DND-41 (cell line): Measurements from ENCODE around the gene ARHGAP9.

Experiments used
- ATAC-seq: fragments of 200-7000 bp; cut with Tn5 transposase; 3 replicates; pipeline ENCODE4 v1.9.1; 2021; ENCODE audit warnings: low read depth; ENCODE audit not compliant: insufficient read depth
- DNase-seq: peaks from one replicate; pipeline ENCODE4 v3.0.0-alpha.2; 2020
- H2AFZ ChIP-seq: 2 replicates; pipeline ENCODE4 v1.6.0; 2012; ENCODE audit warnings: low read depth, low read length
- H3K27ac ChIP-seq: 2 replicates; pipeline ENCODE4 v1.5.1; 2012; ENCODE audit warnings: low read length, inconsistent platforms
- H3K27me3 ChIP-seq: fragments of 200-600 bp; sonication (generic); 2 replicates; pipeline ENCODE4 v1.6.0; 2012; ENCODE audit warnings: low read length, mild to moderate bottlenecking, inconsistent platforms; ENCODE audit not compliant: insufficient read depth, poor library complexity
- H3K36me3 ChIP-seq: 2 replicates; pipeline ENCODE4 v1.5.1; 2012; ENCODE audit warnings: low read length, inconsistent platforms; ENCODE audit not compliant: insufficient read depth
- H3K4me1 ChIP-seq: 2 replicates; pipeline ENCODE4 v1.5.1; 2012; ENCODE audit warnings: mild to moderate bottlenecking, low read length; ENCODE audit not compliant: insufficient read depth
- H3K4me2 ChIP-seq: 2 replicates; pipeline ENCODE4 v1.6.0; 2012; ENCODE audit warnings: mild to moderate bottlenecking, moderate library complexity, low read length, inconsistent platforms; ENCODE audit not compliant: insufficient read depth
- H3K4me3 ChIP-seq, 2 experiments: fragments of 200-600 bp in 1 of 2; shearing (Covaris generic) in 1 of 2; 2 replicates each; pipeline ENCODE4 v1.5.1; 2012 to 2016; ENCODE audit warnings: inconsistent platforms in 2 of 2, low read length in 2 of 2, mild to moderate bottlenecking in 2 of 2, low read depth in 1 of 2, moderate library complexity in 1 of 2
- H3K79me2 ChIP-seq: 2 replicates; pipeline ENCODE4 v1.6.0; 2012; ENCODE audit warnings: low read length, inconsistent platforms; ENCODE audit not compliant: insufficient read depth
- H3K9ac ChIP-seq: 2 replicates; pipeline ENCODE4 v1.6.0; 2012; ENCODE audit warnings: low read depth, mild to moderate bottlenecking, inconsistent platforms, low read length, moderate library complexity
- H3K9me3 ChIP-seq: 2 replicates; pipeline ENCODE4 v1.5.1; 2012; ENCODE audit warnings: low read length, moderate library complexity, mild to moderate bottlenecking, inconsistent platforms; ENCODE audit not compliant: insufficient read depth, severe bottlenecking
- H4K20me1 ChIP-seq: 2 replicates; pipeline ENCODE4 v1.6.0; 2012; ENCODE audit warnings: low read length; ENCODE audit not compliant: insufficient read depth
- EZH2 ChIP-seq: IDR thresholded peaks from 3 replicates; pipeline ENCODE4 v1.6.1; 2012; ENCODE audit warnings: borderline replicate concordance, low read depth, mild to moderate bottlenecking, moderate library complexity, low read length, inconsistent platforms; ENCODE audit not compliant: severe bottlenecking
- TF ChIP-seq, protein P1 (sequence below): IDR thresholded peaks from 2 replicates; pipeline ENCODE4 v1.5.1; 2012; ENCODE audit warnings: borderline replicate concordance, low read length, moderate library complexity, mild to moderate bottlenecking; ENCODE audit not compliant: poor library complexity, severe bottlenecking; ENCODE audit errors: extremely low read depth

ARHGAP9 gene

DNA sequence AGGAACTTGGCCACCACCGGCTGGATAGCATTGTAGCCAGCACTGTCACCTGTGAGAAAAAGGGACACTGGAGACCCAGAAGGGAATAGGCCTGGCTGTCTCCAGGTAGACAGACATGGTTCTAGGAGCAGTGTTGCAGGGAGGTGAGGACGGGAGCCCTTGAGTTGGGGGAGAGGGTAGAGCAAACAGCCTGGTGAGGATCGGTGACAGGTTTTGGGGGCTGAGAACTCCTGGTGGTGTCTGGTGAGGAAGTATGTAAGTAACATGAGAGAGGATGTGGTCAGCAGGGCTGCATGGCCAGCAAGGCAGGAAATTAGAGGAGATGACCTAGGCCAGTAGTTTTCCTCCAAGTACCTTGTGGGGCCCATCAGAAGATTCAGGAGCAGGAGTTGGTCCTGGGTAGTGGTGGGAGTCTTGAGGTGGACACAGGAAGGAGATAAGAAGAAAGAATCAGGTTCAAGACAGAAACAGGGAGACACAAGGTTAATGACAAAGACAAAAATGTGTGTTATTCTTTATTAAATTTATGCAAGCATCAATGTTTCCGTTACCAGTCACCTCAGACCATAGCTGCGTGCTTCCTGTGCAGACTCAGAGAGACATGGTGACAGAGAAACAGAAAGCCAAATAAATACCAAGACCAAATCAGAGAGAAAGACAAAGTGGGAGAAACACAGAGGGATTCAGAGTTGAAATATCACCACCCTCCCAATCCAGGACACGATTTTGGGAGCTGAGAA, at the start of gene ARHGAP9:
Gene ARHGAP9, minus strand, starts transcription at position 491 of the 740 bp plus-strand sequence. Its CDS starts 460 bp downstream, at position 31.
- no peak within 1 kb of the TSS for H3K4me3 ChIP-seq
- no peaks in the 10 kb centered on the region for H4K20me1 ChIP-seq
- no peaks in the 10 kb centered on the region for H3K27me3 ChIP-seq
- H2AFZ ChIP-seq, result no peak within 1 kb of the TSS
- ATAC-seq (no peak), DNase-seq (no peak)
- H3K36me3 ChIP-seq, result peaks cover 7% of the 10 kb centered on the region
- H3K79me2 ChIP-seq, result peaks cover 14% of the 10 kb centered on the region
- H3K27ac ChIP-seq, result peak within 1 kb of the TSS; percentile 91
- H3K4me1 ChIP-seq, result peaks cover 31% of the 10 kb centered on the region
- no peak within 1 kb of the TSS for H3K9ac ChIP-seq
- no peak within 1 kb of the TSS for H3K4me2 ChIP-seq
- no peaks in the 10 kb centered on the region for H3K9me3 ChIP-seq
- no peak for TF ChIP-seq EZH2
- TF ChIP-seq, protein P1, sequence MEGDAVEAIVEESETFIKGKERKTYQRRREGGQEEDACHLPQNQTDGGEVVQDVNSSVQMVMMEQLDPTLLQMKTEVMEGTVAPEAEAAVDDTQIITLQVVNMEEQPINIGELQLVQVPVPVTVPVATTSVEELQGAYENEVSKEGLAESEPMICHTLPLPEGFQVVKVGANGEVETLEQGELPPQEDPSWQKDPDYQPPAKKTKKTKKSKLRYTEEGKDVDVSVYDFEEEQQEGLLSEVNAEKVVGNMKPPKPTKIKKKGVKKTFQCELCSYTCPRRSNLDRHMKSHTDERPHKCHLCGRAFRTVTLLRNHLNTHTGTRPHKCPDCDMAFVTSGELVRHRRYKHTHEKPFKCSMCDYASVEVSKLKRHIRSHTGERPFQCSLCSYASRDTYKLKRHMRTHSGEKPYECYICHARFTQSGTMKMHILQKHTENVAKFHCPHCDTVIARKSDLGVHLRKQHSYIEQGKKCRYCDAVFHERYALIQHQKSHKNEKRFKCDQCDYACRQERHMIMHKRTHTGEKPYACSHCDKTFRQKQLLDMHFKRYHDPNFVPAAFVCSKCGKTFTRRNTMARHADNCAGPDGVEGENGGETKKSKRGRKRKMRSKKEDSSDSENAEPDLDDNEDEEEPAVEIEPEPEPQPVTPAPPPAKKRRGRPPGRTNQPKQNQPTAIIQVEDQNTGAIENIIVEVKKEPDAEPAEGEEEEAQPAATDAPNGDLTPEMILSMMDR, result no peak

DNA sequence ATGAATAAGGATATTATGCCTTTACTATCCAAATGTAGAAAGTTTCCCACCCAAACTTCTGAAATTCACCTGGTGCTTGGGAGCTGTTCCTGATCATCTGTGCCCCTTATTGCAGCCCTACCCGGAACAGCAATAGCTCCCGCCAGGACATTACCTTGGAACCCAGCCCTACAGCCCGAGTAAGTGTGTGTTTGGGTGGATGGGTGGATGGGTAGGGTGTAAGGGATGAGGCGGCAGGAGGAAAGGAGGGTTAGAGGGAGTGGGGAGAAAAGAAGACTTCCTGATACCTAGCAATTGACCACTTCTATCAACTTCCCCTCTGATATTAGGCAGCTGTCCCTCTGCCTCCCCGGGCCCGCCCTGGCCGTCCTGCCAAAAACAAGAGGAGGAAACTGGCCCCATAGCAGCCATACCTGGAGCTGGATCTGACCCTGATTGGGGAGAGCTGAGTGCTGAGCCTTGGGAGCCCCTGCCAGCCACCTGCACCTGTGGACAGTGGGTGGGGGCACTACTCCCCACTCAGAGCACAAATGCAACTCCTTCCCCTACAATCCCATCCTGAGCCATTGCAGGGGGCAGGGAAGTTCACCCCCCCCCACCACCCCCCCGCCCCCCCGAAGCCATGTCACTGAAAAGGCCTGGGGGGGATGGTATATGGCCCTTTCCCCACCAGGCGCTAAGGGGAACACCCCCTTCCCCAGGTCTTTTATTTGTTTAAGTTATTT, 49.3 kb upstream of the ARHGAP9 start:
- DNase-seq (no peak), ATAC-seq (no peak)
- Histone ChIP-seq H3K27me3 (no peaks in the 10 kb centered on the region), H3K27ac (0 out of 2 replicates have a peak overlapping the region, but pooled peaks have one; percentile 35), H4K20me1 (peaks cover 24% of the 10 kb centered on the region), H2AFZ (no peak overlapping the region), H3K79me2 (peaks cover 40% of the 10 kb centered on the region), H3K36me3 (peaks cover 94% of the 10 kb centered on the region), H3K4me1 (peaks cover 29% of the 10 kb centered on the region), H3K4me2 (no peak overlapping the region), H3K9ac (no peak overlapping the region), H3K9me3 (no peaks in the 10 kb centered on the region), H3K4me3 (no peak overlapping the region)
- TF ChIP-seq, protein P1, result no peak
- TF ChIP-seq EZH2, result no peak

GRCh38 chr12:57528176-57528575, 48.5 kb upstream of the ARHGAP9 start:
- H3K9ac ChIP-seq, result no peak overlapping the region
- H3K9me3 ChIP-seq, result no peaks in the 10 kb centered on the region
- H3K36me3 ChIP-seq, result peaks cover 94% of the 10 kb centered on the region

More at GRCh38 chr12:57528176-57528575, 48.5 kb upstream of the ARHGAP9 start:
- H3K4me3 ChIP-seq, result no peak overlapping the region
- no peak for TF ChIP-seq EZH2
- TF ChIP-seq, protein P1, result no peak
- no peak overlapping the region for H3K4me2 ChIP-seq
- peaks cover 37% of the 10 kb centered on the region for H3K4me1 ChIP-seq
- peaks cover 32% of the 10 kb centered on the region for H4K20me1 ChIP-seq
- ATAC-seq (no peak), DNase-seq (no peak)
- H2AFZ ChIP-seq, result no peak overlapping the region
- no peaks in the 10 kb centered on the region for H3K27me3 ChIP-seq
- H3K79me2 ChIP-seq, result peaks cover 48% of the 10 kb centered on the region
- no peak overlapping the region for H3K27ac ChIP-seq
